Right lobe of liver (tissue), 6 donors: ENCODE measurements around the gene WNT16. TPM values are rescaled to one million over a fixed set of nuclear protein-coding genes. Genes with fewer than 3 reads are reported as not detected.

Source experiments
- ATAC-seq, 4 donors: fragments of 200-7000 bp; cut with Tn5 transposase; one replicate each; pipeline ENCODE4 v1.9.1; 2020; ENCODE audit warnings: mild to moderate bottlenecking in 4 of 4, moderate library complexity in 4 of 4
- DNase-seq, 3 donors: peaks; one replicate each; pipeline ENCODE4 v3.0.0-alpha.2; 2020
- H3K27ac ChIP-seq, 3 donors: fragments of 200-600 bp; one replicate each; pipeline ENCODE4 v1.8.0; 2022
- H3K27me3 ChIP-seq, 2 donors: fragments of 200-600 bp; one replicate each; pipeline ENCODE4 v1.8.0; 2022
- H3K36me3 ChIP-seq, 4 donors: fragments of 200-600 bp; sonication (generic) in 1 of 4; one replicate each; pipeline versions ENCODE4 v1.5.1 to v1.8.0; 2017 to 2022; ENCODE audit warnings: control low read depth in 1 of 4
- H3K4me1 ChIP-seq, 4 donors: fragments of 200-600 bp; sonication (generic) in 1 of 4; one replicate each; pipeline versions ENCODE4 v1.5.1 to v1.8.0; 2017 to 2022; ENCODE audit warnings: control low read depth in 1 of 4
- H3K4me3 ChIP-seq, 3 donors: fragments of 200-600 bp; one replicate each; pipeline ENCODE4 v1.8.0; 2022
- H3K9me3 ChIP-seq, 4 donors: fragments of 200-600 bp; sonication (generic) in 1 of 4; one replicate each; pipeline versions ENCODE4 v1.5.1 to v1.8.0; 2017 to 2022; ENCODE audit warnings: control low read depth in 1 of 4
- POLR2A ChIP-seq: fragments of 450-650 bp; IDR thresholded peaks from one replicate; pipeline ENCODE4 v1.6.1; 2017; ENCODE audit warnings: antibody characterized with exemption, mild to moderate bottlenecking
- WGBS: methylation state at CpG from one replicate; pipeline ENCODE4 v1.1.6; 2018; ENCODE audit warnings: low coverage, low lambda C conversion rate; ENCODE audit not compliant: insufficient coverage; ENCODE audit errors: missing lambda C conversion rate; 5-methylcytosine and 5-hydroxymethylcytosine counted together
- intact Hi-C, 2 donors: fragments of 100-400 bp; cut with DNase I; formaldehyde crosslinking; loops; one replicate each; pipeline versions ENCODE4 v1.11.2 to v1.14.1; 2022
- total RNA-seq, 6 experiments: library from RNA; depleted of rRNA in 2 of 6; stranded (reverse); fragments of >200 nt in 2 of 6; fragmentation: NEBNext Ultra II Directional in 3 of 6; extraction: Animal tissue kit (Norgen Biotek cat#: 25700) in 3 of 6; gene quantifications; one replicate each; pipeline versions ENCODE4 v1.1.0 to v1.2.4, GENCODE V29; 2016 to 2023
- TF ChIP-seq, protein P1 (sequence below), 4 donors: fragments of 200-600 bp in 3 of 4; fragments of 450-650 bp in 1 of 4; IDR thresholded peaks; one replicate each; pipeline versions ENCODE4 v1.5.1 to v1.8.0; 2016 to 2022; ENCODE audit warnings: antibody characterized with exemption in 4 of 4, mild to moderate bottlenecking in 2 of 4
- donor health status: DM: no; HTN: yes; CAD: no.
- donor health status: DM: no; HTN: no; CAD: no.
- donor health status: DM: no; HTN: no; CAD: no.
- donor health status: DM: no; HTN: yes; CAD: no.
- donor health status: DM: no; HTN: yes; CAD: no.

WNT16 gene
- total RNA-seq, 6 experiments from 2014 or later: not detected

DNA sequence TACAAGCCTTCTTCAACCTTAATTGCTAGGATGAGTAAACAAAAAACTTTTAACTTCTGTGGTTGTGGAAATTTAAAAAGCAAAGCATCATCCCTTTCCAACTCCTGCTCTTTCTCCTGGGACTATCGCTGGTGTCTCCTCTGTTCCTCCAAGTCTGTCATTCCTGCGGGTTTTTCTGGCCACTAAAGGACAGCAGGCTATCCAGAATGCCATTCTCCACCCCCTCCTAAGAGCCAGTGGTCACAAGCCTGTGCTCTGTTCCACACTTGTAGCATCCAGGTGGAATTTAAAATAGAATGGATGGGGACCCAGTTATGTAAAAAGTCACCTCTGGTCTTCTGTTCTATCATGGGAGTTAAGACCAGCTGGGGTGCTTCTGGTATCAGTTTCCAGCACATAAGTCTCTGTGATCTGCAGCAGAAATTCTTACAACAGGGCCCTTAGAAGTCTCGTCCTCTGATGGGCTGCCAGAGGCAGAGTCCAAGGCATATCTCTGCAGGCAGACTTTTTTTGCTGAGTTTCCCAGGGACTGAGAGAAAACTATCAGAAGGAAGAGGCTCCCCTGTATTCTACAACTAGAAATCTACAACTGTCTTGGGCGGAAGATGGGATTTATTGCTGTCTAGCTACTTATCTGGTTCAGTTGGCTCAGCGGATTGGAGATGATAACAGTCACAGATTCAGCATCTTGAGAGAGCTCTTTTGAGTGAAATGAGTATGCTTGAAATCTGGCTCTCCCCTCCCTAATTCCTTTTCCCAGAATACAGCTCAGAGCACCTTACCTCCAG lies 5.1 kb upstream of the WNT16 start:
- Histone ChIP-seq H3K27me3 (peaks cover 0 to 5% of the 10 kb centered on the region in 2 donors), H3K9me3 (no peaks in the 10 kb centered on the region), H3K4me1 (no peaks in the 10 kb centered on the region), H3K36me3 (no peaks in the 10 kb centered on the region), H3K4me3 (no peak overlapping the region), H3K27ac (no peak overlapping the region)
- no peak for TF ChIP-seq POLR2A
- TF ChIP-seq, protein P1, sequence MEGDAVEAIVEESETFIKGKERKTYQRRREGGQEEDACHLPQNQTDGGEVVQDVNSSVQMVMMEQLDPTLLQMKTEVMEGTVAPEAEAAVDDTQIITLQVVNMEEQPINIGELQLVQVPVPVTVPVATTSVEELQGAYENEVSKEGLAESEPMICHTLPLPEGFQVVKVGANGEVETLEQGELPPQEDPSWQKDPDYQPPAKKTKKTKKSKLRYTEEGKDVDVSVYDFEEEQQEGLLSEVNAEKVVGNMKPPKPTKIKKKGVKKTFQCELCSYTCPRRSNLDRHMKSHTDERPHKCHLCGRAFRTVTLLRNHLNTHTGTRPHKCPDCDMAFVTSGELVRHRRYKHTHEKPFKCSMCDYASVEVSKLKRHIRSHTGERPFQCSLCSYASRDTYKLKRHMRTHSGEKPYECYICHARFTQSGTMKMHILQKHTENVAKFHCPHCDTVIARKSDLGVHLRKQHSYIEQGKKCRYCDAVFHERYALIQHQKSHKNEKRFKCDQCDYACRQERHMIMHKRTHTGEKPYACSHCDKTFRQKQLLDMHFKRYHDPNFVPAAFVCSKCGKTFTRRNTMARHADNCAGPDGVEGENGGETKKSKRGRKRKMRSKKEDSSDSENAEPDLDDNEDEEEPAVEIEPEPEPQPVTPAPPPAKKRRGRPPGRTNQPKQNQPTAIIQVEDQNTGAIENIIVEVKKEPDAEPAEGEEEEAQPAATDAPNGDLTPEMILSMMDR (IDR thresholded peaks at IDR 0.05): no peak
- intact Hi-C loops: no loop called here
- ATAC-seq (no peak), DNase-seq (no peak)
- WGBS: 70% methylated on average over 4 of the region's 5 CpGs

DNA sequence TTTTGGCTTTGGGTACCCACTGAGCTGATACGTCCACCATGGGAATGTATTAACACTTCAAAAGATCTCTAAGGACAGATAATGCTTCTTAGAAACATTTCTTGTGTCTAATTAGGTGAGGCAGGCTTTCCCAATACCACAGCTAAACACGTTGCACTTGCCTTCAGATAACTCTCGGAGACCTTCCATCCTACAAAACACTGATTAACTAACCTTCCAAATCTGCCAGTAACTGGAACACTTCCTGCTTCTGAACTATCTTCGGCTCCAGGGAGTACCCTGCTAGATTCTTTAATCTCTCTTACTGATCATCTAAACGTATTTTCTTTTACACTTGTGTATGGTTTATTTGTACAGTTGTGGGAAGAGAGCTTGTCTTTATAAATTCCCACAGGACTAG lies 1.1 kb upstream of the WNT16 start:
- no peaks in the 10 kb centered on the region for H3K36me3 ChIP-seq
- no peaks in the 10 kb centered on the region for H3K9me3 ChIP-seq
- peaks cover 0 to 18% (median 5%) of the 10 kb centered on the region in 4 donors for H3K4me1 ChIP-seq
- H3K27me3 ChIP-seq: peaks cover 4 to 40% of the 10 kb centered on the region in 2 donors
- intact Hi-C loops: no loop called here
- ATAC-seq (peak in 2 of 4 donors; percentile 20 to 79), DNase-seq (no peak)
- 45% methylated on average over 5 of the region's 5 CpGs for WGBS
- no peak overlapping the region for H3K4me3 ChIP-seq
- TF ChIP-seq, protein P1 (IDR thresholded peaks at IDR 0.05): no peak
- no peak for TF ChIP-seq POLR2A
- H3K27ac ChIP-seq: no peak overlapping the region

DNA sequence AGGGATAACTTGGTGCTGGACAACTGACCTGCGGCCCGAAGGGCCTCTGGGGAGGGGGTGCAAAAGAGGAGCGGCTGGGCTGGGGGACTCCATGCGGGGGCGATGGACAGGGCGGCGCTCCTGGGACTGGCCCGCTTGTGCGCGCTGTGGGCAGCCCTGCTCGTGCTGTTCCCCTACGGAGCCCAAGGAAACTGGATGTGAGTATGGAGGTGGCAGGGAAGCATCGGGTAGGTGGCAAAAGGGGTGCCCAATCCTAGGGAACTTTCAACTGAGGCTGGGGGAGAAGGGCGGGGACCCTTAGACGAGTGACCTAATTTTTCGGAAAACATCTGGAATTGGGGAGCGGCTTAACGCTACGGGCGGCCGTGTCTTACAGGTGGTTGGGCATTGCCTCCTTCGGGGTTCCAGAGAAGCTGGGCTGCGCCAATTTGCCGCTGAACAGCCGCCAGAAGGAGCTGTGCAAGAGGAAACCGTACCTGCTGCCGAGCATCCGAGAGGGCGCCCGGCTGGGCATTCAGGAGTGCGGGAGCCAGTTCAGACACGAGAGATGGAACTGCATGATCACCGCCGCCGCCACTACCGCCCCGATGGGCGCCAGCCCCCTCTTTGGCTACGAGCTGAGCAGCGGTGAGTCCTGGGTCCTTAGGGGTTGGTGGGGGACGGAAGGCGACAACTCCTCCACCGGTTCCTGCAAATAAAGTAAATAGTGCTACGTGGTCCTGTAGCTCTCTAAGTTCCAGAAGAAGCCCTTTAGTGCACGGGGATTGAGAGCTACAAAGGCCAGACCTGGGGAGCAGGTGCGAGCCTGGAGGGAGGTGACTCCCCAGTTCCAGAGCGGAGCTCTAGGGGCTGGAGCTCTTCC lies 622 bp downstream of the WNT16 start:
- H3K27ac ChIP-seq: no peak overlapping the region
- no peaks in the 10 kb centered on the region for H3K9me3 ChIP-seq
- peaks cover 0 to 18% (median 5%) of the 10 kb centered on the region in 4 donors for H3K4me1 ChIP-seq
- TF ChIP-seq POLR2A: no peak
- TF ChIP-seq, protein P1 (IDR thresholded peaks at IDR 0.05): no peak
- peak; percentile 52 to 62 (median 56) for ATAC-seq
- H3K4me3 ChIP-seq: peak overlapping the region; percentile 33 to 43 (median 34)
- no peaks in the 10 kb centered on the region for H3K36me3 ChIP-seq
- WGBS: 15% methylated on average over 13 of the region's 47 CpGs
- H3K27me3 ChIP-seq: peaks cover 17 to 40% of the 10 kb centered on the region in 2 donors
- intact Hi-C loops: no loop called here
- peak in 1 of 3 donors; percentile 25 for DNase-seq

DNA sequence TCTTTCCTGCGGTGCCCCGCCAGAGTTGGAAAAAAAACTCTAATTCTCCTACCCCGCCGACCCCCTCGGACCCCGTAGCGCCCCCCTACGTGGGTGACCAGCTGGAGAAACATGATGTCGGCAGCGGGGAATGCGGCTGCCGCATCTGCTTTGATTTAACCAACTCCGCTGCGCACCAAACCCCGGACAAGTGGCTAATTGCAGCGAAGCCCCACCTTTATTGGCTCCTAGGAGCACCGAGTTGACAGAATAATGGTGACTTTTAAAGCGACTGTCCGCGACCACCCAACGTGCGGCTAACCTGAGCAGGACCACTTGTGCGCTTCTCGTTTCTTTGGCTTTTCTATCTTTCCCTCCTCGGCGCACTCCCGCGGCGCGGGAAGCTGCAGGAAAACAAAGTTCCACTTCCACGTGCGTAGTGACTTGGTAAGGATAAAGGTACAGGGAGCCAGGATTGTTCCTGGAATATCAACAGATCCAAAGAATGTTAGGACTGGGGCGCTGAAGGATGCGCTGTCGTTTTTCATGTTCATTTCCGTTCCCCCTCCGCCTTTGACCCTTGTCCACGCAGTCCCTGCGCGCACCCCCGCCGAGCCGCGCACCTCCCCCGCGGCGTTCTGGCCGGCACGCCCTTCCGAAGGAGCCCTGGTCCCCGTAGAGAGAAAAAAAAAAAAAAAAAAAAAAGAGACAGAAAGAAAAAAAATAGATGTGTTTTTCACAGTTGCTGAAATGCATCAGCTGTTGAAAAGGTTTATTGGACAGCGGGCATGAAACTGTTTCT lies 1.4 kb downstream of the WNT16 start:
- TF ChIP-seq POLR2A: no peak
- TF ChIP-seq, protein P1 (IDR thresholded peaks at IDR 0.05): no peak
- Histone ChIP-seq H3K4me3 (peak overlapping the region; percentile 33 to 43 (median 34)), H3K9me3 (no peaks in the 10 kb centered on the region), H3K36me3 (no peaks in the 10 kb centered on the region), H3K27ac (no peak overlapping the region), H3K27me3 (peaks cover 17 to 40% of the 10 kb centered on the region in 2 donors), H3K4me1 (peaks cover 0 to 18% (median 5%) of the 10 kb centered on the region in 4 donors)
- no peak for DNase-seq
- ATAC-seq: peak; percentile 39 to 66 (median 52)
- WGBS: 2% methylated on average over 42 of the region's 52 CpGs
- intact Hi-C loops: no loop called here
